Gastrocnemius medialis (tissue), 4 donors: ENCODE data around the gene TEP1. TPM values are rescaled to one million over a fixed set of nuclear protein-coding genes. Genes with fewer than 3 reads are reported as not detected.
"Not testable (repeated sequence)": the region's sequence is repeated elsewhere in the genome, so short reads cannot be mapped to it uniquely, and the experiment has no call there.

Experiments used
- ATAC-seq, 2 donors: fragments of 150-250 bp; one replicate each; pipeline ENCODE4 v1.9.1; 2016
- DNase-seq, 2 donors: peaks; one replicate each; pipeline ENCODE4 v3.0.0-alpha.2; 2019
- H3K27ac ChIP-seq, 4 donors: fragments of 200-600 bp; sonication (generic); 1 replicate in 1 of 4; 2 replicates in 3 of 4; pipeline ENCODE4 v1.5.1; 2016 to 2018; ENCODE audit warnings: mild to moderate bottlenecking in 2 of 4, moderate library complexity in 1 of 4
- H3K27me3 ChIP-seq, 3 donors: fragments of 200-600 bp; sonication (generic) in 2 of 3; 1 replicate in 1 of 3; 2 replicates in 2 of 3; pipeline versions ENCODE4 v1.5.1 to v1.6.0; 2016 to 2019; ENCODE audit warnings: mild to moderate bottlenecking in 1 of 3, moderate library complexity in 1 of 3
- H3K36me3 ChIP-seq, 2 donors: fragments of 200-600 bp; sonication (generic) in 1 of 2; one replicate each; pipeline ENCODE4 v1.5.1; 2017 to 2018
- H3K4me1 ChIP-seq, 2 donors: fragments of 200-600 bp; sonication (generic) in 1 of 2; one replicate each; pipeline ENCODE4 v1.5.1; 2016 to 2017; ENCODE audit warnings: mild to moderate bottlenecking in 2 of 2
- H3K4me3 ChIP-seq, 4 donors: fragments of 200-600 bp; sonication (generic) in 3 of 4; 1 replicate in 1 of 4; 2 replicates in 3 of 4; pipeline ENCODE4 v1.5.1; 2016 to 2019; ENCODE audit warnings: mild to moderate bottlenecking in 2 of 4
- H3K9me3 ChIP-seq, 3 donors: fragments of 200-600 bp; sonication (generic) in 2 of 3; 1 replicate in 1 of 3; 2 replicates in 2 of 3; pipeline ENCODE4 v1.5.1; 2016 to 2019
- CTCF ChIP-seq, 5 experiments: fragments of 450-650 bp in 3 of 5; fragments of 200-600 bp in 2 of 5; sonication (generic) in 2 of 5; IDR thresholded peaks in 4 of 5; conservative IDR thresholded peaks in 1 of 5; 1 replicate in 4 of 5; 2 replicates in 1 of 5; pipeline ENCODE4 v1.5.1; 2016 to 2019; ENCODE audit warnings: antibody characterized with exemption in 5 of 5, mild to moderate bottlenecking in 3 of 5, moderate library complexity in 3 of 5
- POLR2A ChIP-seq, 2 donors: fragments of 450-650 bp; IDR thresholded peaks; one replicate each; pipeline ENCODE4 v1.6.1; 2017; ENCODE audit warnings: antibody characterized with exemption in 2 of 2, mild to moderate bottlenecking in 2 of 2, moderate library complexity in 2 of 2
- in situ Hi-C, 4 donors: fragments of 200-750 bp; cut with MboI; loops; one replicate each; pipeline versions ENCODE4 v1.15.0 to v1.8.0; 2017; ENCODE audit warnings: low sequenced_read_pairs in 4 of 4
- intact Hi-C: fragments of 100-400 bp; cut with DNase I; formaldehyde crosslinking; loops from one replicate; pipeline ENCODE4 v1.15.1; 2023; ENCODE audit warnings: low total_unique reads
- total RNA-seq, 4 donors: library from RNA; depleted of rRNA; stranded (reverse); fragments of >200 nt; gene quantifications; one replicate each; pipeline versions ENCODE4 v1.1.0 to v1.2.3, GENCODE V29; 2016

TEP1 gene
- total RNA-seq, 4 donors from 2014 or later: 7.2 to 25.7 (median 12.0) TPM

- H3K9me3 ChIP-seq: no peaks in the 10 kb centered on the region
- H3K27ac ChIP-seq: no peak overlapping the region
- H3K4me3 ChIP-seq: no peak overlapping the region
- in situ Hi-C loops (loop anchor here (5.0 to 25.0 kb wide), 5 partner anchors 67 to 642 kb away; partner anchors contain the start of genes APEX1 (in 3 of the 4), OSGEP (in 3 of the 4), PIP4P1 (in 3 of the 4) and PNP (in 3 of the 4)), intact Hi-C loops (loop anchor here (10.0 kb wide), 1 partner anchor 759 kb away; the partner anchor contains the start of gene TMEM253)
- no peaks in the 10 kb centered on the region for H3K27me3 ChIP-seq
- DNase-seq: no peak
- peaks cover 5 to 10% of the 10 kb centered on the region in 2 donors for H3K4me1 ChIP-seq
- TF ChIP-seq CTCF (IDR thresholded peaks at IDR 0.05 in 4 of 5, conservative IDR thresholded peaks at IDR 0.05 in 1 of 5) (no peak), POLR2A (IDR thresholded peaks at IDR 0.05) (no peak)
- ATAC-seq: no peak
- peaks cover 2 to 32% of the 10 kb centered on the region in 2 donors for H3K36me3 ChIP-seq
Measured at GRCh38 chr14:20345366-20345765, 67.9 kb downstream of the TEP1 start.

GRCh38 chr14:20343862-20344220 lies 69.5 kb downstream of the TEP1 start:
- peak overlapping the region; percentile 65 to 79 (median 76) for H3K4me3 ChIP-seq
- ATAC-seq: no peak
- no peaks in the 10 kb centered on the region for H3K9me3 ChIP-seq
- H3K27me3 ChIP-seq: no peaks in the 10 kb centered on the region
- in situ Hi-C loops: loop anchor here (10.0 to 25.0 kb wide), 4 partner anchors 118 to 643 kb away; partner anchors contain the start of genes APEX1 (in 3 of the 4), OSGEP (in 3 of the 4), PIP4P1 (in 3 of the 4) and PNP (in 3 of the 4)
- TF ChIP-seq CTCF (IDR thresholded peaks at IDR 0.05 in 4 of 5, conservative IDR thresholded peaks at IDR 0.05 in 1 of 5) (no peak), POLR2A (IDR thresholded peaks at IDR 0.05) (no peak)
- peak overlapping the region; percentile 88 to 94 (median 92) for H3K27ac ChIP-seq
- peaks cover 0 to 16% of the 10 kb centered on the region in 2 donors for H3K36me3 ChIP-seq
- intact Hi-C loops: loop anchor here (1.0 to 10.0 kb wide), 6 partner anchors 11 to 761 kb away; partner anchors contain the start of genes CCNB1IP1, PIP4P1, TEP1 and TMEM253
- no peak for DNase-seq
- H3K4me1 ChIP-seq: peaks cover 5 to 10% of the 10 kb centered on the region in 2 donors

- in situ Hi-C loops (loop anchor here (10.0 to 25.0 kb wide), 4 partner anchors 119 to 644 kb away; partner anchors contain the start of genes APEX1 (in 3 of the 4), OSGEP (in 3 of the 4), PIP4P1 (in 3 of the 4) and PNP (in 3 of the 4)), intact Hi-C loops (loop anchor here (1.0 to 10.0 kb wide), 6 partner anchors 10 to 762 kb away; partner anchors contain the start of genes CCNB1IP1, PIP4P1, TEP1 and TMEM253)
- H3K27ac ChIP-seq: peak within 1 kb of the TSS; percentile 88 to 94 (median 92)
- ATAC-seq: peak; percentile 96 to 97
- H3K4me1 ChIP-seq: peaks cover 5 to 10% of the 10 kb centered on the region in 2 donors
- peak within 1 kb of the TSS; percentile 74 to 83 (median 78) for H3K4me3 ChIP-seq
- no peaks in the 10 kb centered on the region for H3K27me3 ChIP-seq
- peak; percentile 90 to 97 for TF ChIP-seq POLR2A (IDR thresholded peaks at IDR 0.05)
- no peak for TF ChIP-seq CTCF (IDR thresholded peaks at IDR 0.05 in 4 of 5, conservative IDR thresholded peaks at IDR 0.05 in 1 of 5)
- H3K9me3 ChIP-seq: no peaks in the 10 kb centered on the region
- peaks cover 0 to 12% of the 10 kb centered on the region in 2 donors for H3K36me3 ChIP-seq
- peak; percentile 97 to 98 for DNase-seq
Measured at GRCh38 chr14:20343092-20343861, 70.0 kb downstream of the TEP1 start, which contains the start of gene PARP2. PARP2 (plus strand) TSS chr14:20343635; CDS start chr14:20343642, 7 bp downstream.

GRCh38 chr14:20341646-20342045 lies 71.7 kb downstream of the TEP1 start:
- intact Hi-C loops: loop anchor here (2.0 to 10.0 kb wide), 3 partner anchors 271 to 763 kb away; partner anchors contain the start of gene TMEM253
- Histone ChIP-seq H3K4me1 (peaks cover 5 to 10% of the 10 kb centered on the region in 2 donors), H3K27ac (peak overlapping the region; percentile 88 to 94 (median 92)), H3K36me3 (peaks cover 0 to 5% of the 10 kb centered on the region in 2 donors), H3K9me3 (no peaks in the 10 kb centered on the region), H3K4me3 (peak overlapping the region in 3 of 4 donors; percentile 78 to 83 (median 79)), H3K27me3 (no peaks in the 10 kb centered on the region)
- no peak for ATAC-seq
- in situ Hi-C loops: loop anchor here (10.0 to 25.0 kb wide), 4 partner anchors 121 to 646 kb away; partner anchors contain the start of genes APEX1 (in 3 of the 4), OSGEP (in 3 of the 4), PIP4P1 (in 3 of the 4) and PNP (in 3 of the 4)
- TF ChIP-seq POLR2A (IDR thresholded peaks at IDR 0.05) (no peak), CTCF (IDR thresholded peaks at IDR 0.05 in 4 of 5, conservative IDR thresholded peaks at IDR 0.05 in 1 of 5) (no peak)
- DNase-seq: no peak

GRCh38 chr14:20341032-20341431 lies 72.3 kb downstream of the TEP1 start:
- not testable (repeated sequence) for H3K27ac ChIP-seq, ATAC-seq, H3K27me3 ChIP-seq, H3K36me3 ChIP-seq, DNase-seq, H3K4me3 ChIP-seq, H3K9me3 ChIP-seq
- in situ Hi-C loops: loop anchor here (10.0 to 25.0 kb wide), 4 partner anchors 121 to 646 kb away; partner anchors contain the start of genes APEX1 (in 3 of the 4), OSGEP (in 3 of the 4), PIP4P1 (in 3 of the 4) and PNP (in 3 of the 4)
- intact Hi-C loops: loop anchor here (5.0 to 10.0 kb wide), 2 partner anchors 271 to 764 kb away; partner anchors contain the start of gene TMEM253
- peaks cover 5 to 10% of the 10 kb centered on the region in 2 donors for H3K4me1 ChIP-seq
